Measurements from ENCODE around the gene PPFIA3. TPM values are rescaled to one million over a fixed set of nuclear protein-coding genes. Genes with fewer than 3 reads are reported as not detected.
"Not testable (repeated sequence)": the region's sequence is repeated elsewhere in the genome, so short reads cannot be mapped to it uniquely, and the experiment has no call there.

The PPFIA3 gene
- total RNA-seq = 4.3 TPM
- long read RNA-seq, partial matches to known transcripts = 0 of 4 reads
- long read RNA-seq, other reads (novel, unspliced or antisense) = 2 of 4 reads

DNA sequence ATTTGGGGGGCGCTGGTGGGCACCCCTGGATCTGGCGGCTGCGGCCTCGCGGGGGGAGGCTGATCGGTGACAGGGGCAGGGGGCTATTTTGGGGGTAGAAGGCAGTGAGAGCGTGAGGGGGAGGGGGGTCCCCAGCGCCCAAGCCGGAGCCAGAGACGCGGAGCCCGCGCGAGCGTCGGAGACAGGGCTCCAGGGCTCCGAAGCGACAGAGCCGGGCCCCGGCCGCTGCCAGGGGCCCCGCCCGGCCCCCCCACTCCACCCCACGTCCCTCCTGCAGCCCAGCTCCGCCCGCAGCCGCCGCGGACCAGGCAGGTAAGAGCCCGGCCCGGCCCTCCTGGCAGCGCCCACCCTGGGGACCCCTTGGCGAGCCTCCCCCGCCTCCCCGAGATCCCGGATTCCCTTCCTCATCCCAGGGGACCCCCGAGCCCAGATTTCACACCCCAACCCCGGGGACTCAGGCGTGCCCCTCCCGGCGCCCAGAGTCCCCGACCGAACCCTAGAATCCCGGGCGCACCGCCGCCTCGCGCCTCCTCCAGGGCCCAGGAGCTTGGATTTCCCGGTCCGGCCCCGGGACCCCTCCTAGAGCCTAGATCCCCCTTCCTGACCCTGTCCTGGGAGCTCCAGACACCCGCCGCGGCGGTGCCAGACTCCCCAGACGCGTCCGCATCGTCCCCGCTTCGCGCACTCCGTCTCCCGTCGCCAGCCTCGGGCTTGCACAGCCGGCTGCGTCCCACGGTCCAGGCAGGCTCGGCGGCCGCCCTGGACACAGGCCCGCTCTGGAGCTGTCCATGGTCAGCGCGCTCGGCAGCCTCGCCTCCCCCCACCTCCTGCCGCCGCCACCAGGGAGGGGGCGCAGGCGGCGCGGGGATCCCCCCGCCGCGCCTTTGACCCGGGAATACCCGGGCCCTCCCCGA is at the start of gene PPFIA3:
Gene PPFIA3, plus strand, starts transcription at position 134 of the 914 bp plus-strand sequence. CDS start 8,330 bp downstream, outside the sequence.
- Histone ChIP-seq H3K9me3 (no peaks in the 10 kb centered on the region), H3K27ac (peak within 1 kb of the TSS; percentile 99), H3K4me1 (peaks cover 36% of the 10 kb centered on the region), H3K4me3 (peak within 1 kb of the TSS; percentile 80), H3K27me3 (ENCODE audit: low read depth) (peaks cover 9% of the 10 kb centered on the region), H3K36me3 (no peaks in the 10 kb centered on the region)
- TF ChIP-seq, protein P1, sequence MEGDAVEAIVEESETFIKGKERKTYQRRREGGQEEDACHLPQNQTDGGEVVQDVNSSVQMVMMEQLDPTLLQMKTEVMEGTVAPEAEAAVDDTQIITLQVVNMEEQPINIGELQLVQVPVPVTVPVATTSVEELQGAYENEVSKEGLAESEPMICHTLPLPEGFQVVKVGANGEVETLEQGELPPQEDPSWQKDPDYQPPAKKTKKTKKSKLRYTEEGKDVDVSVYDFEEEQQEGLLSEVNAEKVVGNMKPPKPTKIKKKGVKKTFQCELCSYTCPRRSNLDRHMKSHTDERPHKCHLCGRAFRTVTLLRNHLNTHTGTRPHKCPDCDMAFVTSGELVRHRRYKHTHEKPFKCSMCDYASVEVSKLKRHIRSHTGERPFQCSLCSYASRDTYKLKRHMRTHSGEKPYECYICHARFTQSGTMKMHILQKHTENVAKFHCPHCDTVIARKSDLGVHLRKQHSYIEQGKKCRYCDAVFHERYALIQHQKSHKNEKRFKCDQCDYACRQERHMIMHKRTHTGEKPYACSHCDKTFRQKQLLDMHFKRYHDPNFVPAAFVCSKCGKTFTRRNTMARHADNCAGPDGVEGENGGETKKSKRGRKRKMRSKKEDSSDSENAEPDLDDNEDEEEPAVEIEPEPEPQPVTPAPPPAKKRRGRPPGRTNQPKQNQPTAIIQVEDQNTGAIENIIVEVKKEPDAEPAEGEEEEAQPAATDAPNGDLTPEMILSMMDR (IDR thresholded peaks at IDR 0.05) = no peak
- peak; percentile 75 for DNase-seq
- intact Hi-C loops (cut with DNase I) = no loop called here
- peak; percentile 68 to 71 for ATAC-seq

DNA sequence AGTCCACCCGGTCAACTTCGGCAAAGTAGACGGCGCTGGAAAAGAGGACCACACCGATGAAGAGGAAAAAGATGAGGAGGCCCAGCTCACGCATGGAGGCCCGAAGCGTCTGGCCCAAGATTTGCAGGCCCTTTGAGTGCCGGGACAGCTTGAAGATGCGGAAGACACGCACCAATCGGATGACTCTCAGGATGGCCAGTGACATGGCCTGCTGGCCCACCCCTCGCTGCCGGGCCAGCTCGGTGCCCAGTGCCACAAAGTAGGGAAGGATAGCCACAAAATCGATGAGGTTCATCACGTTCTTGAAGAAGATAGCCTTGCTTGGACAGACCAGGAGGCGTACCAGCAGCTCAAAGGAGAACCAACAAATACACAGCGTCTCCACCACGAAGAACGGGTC is 48.9 kb upstream of the PPFIA3 start:
- intact Hi-C loops (cut with DNase I) = no loop called here
- Histone ChIP-seq H3K27ac (no peak overlapping the region), H3K4me1 (no peaks in the 10 kb centered on the region), H3K9me3 (no peaks in the 10 kb centered on the region), H3K27me3 (ENCODE audit: low read depth) (peaks cover 57% of the 10 kb centered on the region), H3K36me3 (no peaks in the 10 kb centered on the region), H3K4me3 (no peak overlapping the region)
- no peak for DNase-seq
- TF ChIP-seq, protein P1 (IDR thresholded peaks at IDR 0.05) = no peak
- no peak for ATAC-seq

DNA sequence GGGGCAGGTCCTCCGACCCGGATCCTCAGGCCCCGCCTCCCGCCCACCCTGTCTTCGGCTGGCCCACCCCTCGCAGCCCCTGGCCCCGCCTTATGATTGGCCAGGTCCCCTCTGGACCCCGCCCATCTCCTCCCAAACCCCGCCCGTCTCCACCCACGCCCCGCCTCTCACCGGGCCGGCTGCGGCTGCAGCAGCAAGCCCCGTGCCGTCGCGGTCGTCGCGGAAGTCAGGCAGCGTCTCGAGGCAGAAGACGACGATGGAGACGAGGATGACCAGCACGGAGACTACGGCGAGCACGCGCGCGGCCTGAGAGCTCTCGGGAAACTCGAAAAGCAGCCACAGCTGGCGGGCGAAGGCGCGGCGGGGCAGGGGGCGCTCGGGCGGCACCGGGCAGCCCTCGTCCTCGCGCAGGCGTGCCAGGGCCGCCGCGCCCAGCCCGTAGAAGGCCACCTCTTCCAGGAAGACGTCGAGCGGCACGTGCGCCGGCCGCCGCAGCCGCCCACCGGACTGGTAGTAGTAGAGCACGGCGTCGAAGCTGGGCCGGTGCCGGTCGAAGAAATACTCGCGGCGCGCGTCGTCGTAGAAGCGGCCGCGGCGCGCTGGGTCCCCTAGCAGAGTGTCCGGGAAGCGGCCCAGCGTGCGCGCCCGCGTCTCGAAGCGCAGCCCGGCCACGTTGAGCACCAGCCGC is 47.3 kb upstream of the PPFIA3 start:
- intact Hi-C loops (cut with DNase I) = no loop called here
- no peaks in the 10 kb centered on the region for H3K36me3 ChIP-seq
- DNase-seq (no peak), ATAC-seq (no peak)
- no peak overlapping the region for H3K27ac ChIP-seq
- peaks cover 47% of the 10 kb centered on the region for H3K27me3 ChIP-seq (ENCODE audit: low read depth)
- TF ChIP-seq, protein P1 (IDR thresholded peaks at IDR 0.05) = no peak
- H3K4me1 ChIP-seq = no peaks in the 10 kb centered on the region
- no peak overlapping the region for H3K4me3 ChIP-seq
- no peaks in the 10 kb centered on the region for H3K9me3 ChIP-seq

DNA sequence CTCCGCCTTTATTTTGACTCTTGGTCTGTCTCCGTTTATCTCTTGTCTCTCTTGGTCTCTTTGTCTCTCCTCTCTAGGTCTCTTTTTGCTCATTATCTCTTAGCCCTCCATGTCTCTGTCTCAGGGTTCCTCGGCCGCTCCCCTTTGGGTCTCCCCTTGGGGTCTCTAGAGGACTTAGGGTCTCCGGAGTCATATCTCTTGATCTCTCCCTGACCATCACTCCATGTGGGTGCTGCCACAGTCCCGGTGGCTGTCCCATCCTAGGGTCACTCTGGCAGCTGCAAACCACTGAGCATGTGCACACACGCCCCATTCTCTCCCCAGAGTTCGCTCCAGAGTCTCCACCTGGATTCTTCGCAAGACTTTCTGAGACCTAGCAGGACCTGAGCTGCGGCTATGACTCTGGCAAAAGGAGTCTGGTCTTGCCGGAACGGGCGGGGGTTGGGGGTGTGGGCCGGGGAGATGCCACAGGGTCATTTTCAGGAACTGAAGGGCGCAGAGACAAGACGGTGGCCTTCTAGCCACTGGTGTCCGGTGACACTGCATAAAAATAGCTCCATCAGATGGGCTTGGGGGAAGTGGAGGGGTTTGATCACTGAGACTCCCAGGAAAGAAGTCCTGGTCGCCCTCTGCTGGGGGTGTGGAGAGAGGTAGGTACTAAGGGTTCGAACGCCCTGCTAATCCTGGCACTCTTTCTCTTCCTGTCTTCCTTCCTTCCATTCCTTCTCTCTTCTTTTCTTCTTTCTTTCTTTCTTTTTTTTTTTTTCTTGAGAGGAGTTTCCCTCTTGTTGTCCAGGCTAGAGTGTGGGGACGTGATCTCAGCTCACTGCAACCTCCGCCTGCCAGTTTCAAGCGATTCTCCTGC is 45.6 kb upstream of the PPFIA3 start:
- DNase-seq (no peak), ATAC-seq (peak in 1 of 2 donors; percentile 36)
- Histone ChIP-seq H3K4me3 (no peak overlapping the region), H3K27ac (no peak overlapping the region), H3K36me3 (no peaks in the 10 kb centered on the region), H3K27me3 (ENCODE audit: low read depth) (peaks cover 44% of the 10 kb centered on the region), H3K9me3 (no peaks in the 10 kb centered on the region), H3K4me1 (no peaks in the 10 kb centered on the region)
- TF ChIP-seq, protein P1 (IDR thresholded peaks at IDR 0.05) = no peak
- intact Hi-C loops (cut with DNase I) = no loop called here

DNA sequence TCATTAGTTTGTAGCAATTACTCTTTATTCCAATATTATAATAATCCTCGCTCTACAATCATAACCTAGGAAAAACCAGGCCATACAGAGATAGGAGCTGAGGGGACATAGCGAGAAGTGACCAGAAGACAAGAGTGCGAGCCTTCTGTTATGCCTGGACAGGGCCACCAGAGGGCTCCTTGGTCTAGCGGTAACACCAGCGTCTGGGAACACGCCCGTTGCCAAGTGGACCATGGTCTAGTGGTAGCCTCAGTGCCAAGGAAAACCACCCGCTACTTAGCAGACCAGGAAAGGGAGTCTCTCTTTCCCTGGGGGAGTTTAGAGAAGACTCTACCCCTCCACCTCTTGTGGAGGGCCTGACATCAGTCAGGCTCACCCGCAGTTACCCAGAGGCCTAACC is 44.5 kb upstream of the PPFIA3 start:
- H3K36me3 ChIP-seq; H3K9me3 ChIP-seq; intact Hi-C loops (cut with DNase I); H3K4me1 ChIP-seq; H3K27ac ChIP-seq; H3K4me3 ChIP-seq; ATAC-seq: not testable (repeated sequence)
- peaks cover 41% of the 10 kb centered on the region for H3K27me3 ChIP-seq (ENCODE audit: low read depth)
- TF ChIP-seq, protein P1 (IDR thresholded peaks at IDR 0.05) = peak; percentile 75
- peak; percentile 85 for DNase-seq
